Kidney epithelial cell (primary cell): ENCODE results near the gene ZFC3H1. TPM values are rescaled to one million over a fixed set of nuclear protein-coding genes. Genes with fewer than 3 reads are reported as not detected.

ENCODE experiments used
- DNase-seq: peaks from one replicate; pipeline ENCODE4 v3.0.0-alpha.2; 2010; ENCODE audit warnings: low read depth
- H3K27me3 ChIP-seq: 2 replicates; pipeline ENCODE4 v1.6.0; 2011; ENCODE audit warnings: low read length; ENCODE audit not compliant: control insufficient read depth, insufficient read depth
- H3K36me3 ChIP-seq: 2 replicates; pipeline ENCODE4 v1.5.1; 2011; ENCODE audit warnings: low read length; ENCODE audit not compliant: control insufficient read depth, insufficient read depth
- H3K4me3 ChIP-seq: 2 replicates; pipeline ENCODE4 v1.5.1; 2011; ENCODE audit warnings: low read depth, mild to moderate bottlenecking, control low read depth, low read length
- total RNA-seq: library from RNA; depleted of rRNA; stranded (reverse); fragments of >200 nt; gene quantifications from 2 replicates; pipeline ENCODE4 v1.2.3, GENCODE V29; 2015
- TF ChIP-seq, protein P1 (sequence below): IDR thresholded peaks from 2 replicates; pipeline ENCODE4 v1.5.1; 2011; ENCODE audit warnings: mild to moderate bottlenecking, moderate library complexity, low read length, control low read depth, inconsistent platforms; ENCODE audit not compliant: insufficient read depth, poor library complexity, severe bottlenecking

Gene ZFC3H1
- total RNA-seq, 1 donor from 2014 or later = 25.2 TPM

DNA sequence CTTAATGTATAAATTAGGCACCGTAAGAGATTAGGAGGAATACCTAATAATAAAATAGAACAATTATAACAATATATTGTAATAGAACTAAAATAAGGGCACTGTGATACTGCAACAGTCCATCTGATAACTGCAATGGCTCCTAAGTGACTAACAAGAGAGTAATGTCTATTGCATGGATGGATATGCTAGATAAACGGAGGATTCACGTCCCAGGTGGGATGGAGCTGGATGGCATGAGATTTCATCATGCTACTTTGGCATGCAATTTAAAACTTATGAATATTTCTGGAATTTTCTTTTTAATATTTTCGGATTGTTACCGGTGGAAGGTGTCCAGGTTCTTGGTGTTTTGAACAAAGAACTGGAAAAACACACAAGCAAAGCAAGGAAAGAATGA is 20.0 kb upstream of the ZFC3H1 start:
- TF ChIP-seq, protein P1, sequence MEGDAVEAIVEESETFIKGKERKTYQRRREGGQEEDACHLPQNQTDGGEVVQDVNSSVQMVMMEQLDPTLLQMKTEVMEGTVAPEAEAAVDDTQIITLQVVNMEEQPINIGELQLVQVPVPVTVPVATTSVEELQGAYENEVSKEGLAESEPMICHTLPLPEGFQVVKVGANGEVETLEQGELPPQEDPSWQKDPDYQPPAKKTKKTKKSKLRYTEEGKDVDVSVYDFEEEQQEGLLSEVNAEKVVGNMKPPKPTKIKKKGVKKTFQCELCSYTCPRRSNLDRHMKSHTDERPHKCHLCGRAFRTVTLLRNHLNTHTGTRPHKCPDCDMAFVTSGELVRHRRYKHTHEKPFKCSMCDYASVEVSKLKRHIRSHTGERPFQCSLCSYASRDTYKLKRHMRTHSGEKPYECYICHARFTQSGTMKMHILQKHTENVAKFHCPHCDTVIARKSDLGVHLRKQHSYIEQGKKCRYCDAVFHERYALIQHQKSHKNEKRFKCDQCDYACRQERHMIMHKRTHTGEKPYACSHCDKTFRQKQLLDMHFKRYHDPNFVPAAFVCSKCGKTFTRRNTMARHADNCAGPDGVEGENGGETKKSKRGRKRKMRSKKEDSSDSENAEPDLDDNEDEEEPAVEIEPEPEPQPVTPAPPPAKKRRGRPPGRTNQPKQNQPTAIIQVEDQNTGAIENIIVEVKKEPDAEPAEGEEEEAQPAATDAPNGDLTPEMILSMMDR = no peak
- Histone ChIP-seq H3K27me3 (no peaks in the 10 kb centered on the region), H3K4me3 (no peak overlapping the region), H3K36me3 (no peaks in the 10 kb centered on the region)
- no peak for DNase-seq

DNA sequence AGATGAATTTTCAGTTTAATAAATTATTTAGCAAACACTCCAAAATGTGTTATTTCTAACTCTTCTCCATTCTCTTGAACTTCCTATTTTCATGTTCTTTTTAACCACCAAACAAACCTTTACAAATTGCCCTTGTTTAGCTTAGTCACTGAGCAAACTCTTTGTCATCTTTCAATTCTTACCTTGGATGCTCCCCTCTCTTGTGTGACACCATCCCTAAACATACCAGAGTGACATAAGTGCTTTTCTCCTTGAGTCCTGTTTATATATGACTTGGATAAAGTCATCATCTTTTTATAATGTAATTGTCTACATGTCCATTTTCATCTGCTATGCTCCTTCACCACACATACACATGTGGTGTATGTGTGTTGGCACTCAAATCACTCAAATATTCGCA is 18.8 kb upstream of the ZFC3H1 start:
- no peak overlapping the region for H3K4me3 ChIP-seq
- TF ChIP-seq, protein P1 = no peak
- no peaks in the 10 kb centered on the region for H3K27me3 ChIP-seq
- no peak for DNase-seq
- H3K36me3 ChIP-seq = no peaks in the 10 kb centered on the region

DNA sequence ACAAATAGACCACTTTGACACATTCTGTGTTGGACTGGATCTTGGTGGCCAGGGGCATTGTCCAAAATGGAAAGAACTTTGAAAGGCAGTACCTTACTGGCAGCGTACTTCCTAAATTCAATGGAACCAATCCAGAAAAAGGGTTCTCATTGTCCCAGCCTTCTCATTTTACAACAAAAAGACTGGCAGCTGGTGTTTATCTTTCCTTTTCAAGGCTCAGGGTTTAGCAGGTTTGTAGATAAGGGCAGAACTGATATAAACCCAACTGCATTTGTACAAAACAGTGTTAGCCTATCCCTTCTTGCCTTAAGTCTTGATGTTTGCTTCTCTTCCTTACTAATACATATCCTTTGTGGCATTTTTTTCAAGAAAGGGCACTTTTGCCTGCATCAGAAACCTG is 8.2 kb upstream of the ZFC3H1 start:
- Histone ChIP-seq H3K27me3 (no peaks in the 10 kb centered on the region), H3K4me3 (no peak overlapping the region), H3K36me3 (no peaks in the 10 kb centered on the region)
- no peak for DNase-seq
- TF ChIP-seq, protein P1 = no peak

DNA sequence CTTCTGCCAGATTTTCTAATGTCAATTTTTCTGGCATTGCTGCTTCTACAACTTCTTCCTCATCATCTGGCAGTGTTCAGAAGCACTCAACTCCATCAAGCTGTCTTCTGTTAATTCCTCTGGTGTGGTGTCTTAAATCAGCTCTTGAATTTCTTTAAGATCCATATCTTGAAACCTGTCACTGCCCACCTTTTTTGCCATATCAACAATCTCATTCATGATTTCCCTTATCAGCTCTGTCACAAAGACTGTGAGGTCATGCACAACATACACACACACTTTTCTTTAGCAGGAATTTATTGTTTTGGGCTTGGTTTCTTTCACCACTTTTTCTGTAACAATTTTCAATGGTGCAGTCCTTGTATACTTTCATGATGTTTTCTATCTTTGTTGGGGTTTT is 7.7 kb upstream of the ZFC3H1 start:
- Histone ChIP-seq H3K36me3 (no peaks in the 10 kb centered on the region), H3K27me3 (no peaks in the 10 kb centered on the region), H3K4me3 (no peak overlapping the region)
- DNase-seq = no peak
- TF ChIP-seq, protein P1 = no peak

DNA sequence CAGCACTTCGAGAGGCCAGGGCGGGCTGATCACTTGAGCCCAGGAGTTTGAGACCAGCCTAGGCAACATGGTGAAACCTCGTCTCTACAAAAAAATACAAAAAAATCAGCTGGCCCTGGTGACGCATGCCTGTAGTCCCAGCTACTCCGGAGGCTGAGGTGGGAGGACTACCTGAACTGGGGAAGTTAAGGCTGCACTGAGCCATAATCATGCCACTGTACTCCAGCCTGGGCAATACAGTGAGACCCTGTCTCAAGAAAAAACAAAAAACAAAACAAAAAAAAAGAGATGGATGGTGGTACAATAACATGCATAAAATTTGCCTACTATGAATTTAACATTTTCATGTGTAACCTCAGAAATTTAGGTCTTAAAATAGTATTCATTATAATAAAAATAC is 2.6 kb upstream of the ZFC3H1 start:
- Histone ChIP-seq H3K36me3 (no peaks in the 10 kb centered on the region), H3K4me3 (no peak overlapping the region), H3K27me3 (no peaks in the 10 kb centered on the region)
- TF ChIP-seq, protein P1 = no peak
- DNase-seq = no peak

DNA sequence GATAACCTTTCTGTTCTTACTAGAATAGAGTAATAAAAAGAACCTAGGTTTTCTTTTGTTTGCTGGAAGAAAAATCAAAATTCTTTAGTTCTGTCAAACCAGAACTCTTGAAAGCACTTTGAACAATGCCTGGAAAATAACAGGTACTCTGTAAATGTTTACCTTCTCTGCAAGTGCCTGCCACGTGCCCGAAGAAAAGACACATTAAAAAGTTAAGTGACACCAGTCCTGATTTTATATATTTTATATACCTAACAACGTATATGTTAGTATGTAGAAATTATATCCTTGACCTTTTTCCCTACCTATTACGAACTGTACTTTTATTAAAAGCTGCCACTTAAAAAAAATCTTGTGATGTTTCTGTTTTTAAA is 1.4 kb upstream of the ZFC3H1 start:
- no peaks in the 10 kb centered on the region for H3K27me3 ChIP-seq
- no peak for DNase-seq
- TF ChIP-seq, protein P1 = no peak
- H3K4me3 ChIP-seq = peak overlapping the region; percentile 79
- H3K36me3 ChIP-seq = no peaks in the 10 kb centered on the region
